Posterior cingulate gyrus (tissue), 11 donors: ENCODE results near the gene UBE2I.
A peak's percentile ranks its signal among the peaks of the same experiment; 100 is the strongest.

ENCODE experiments used
- DNase-seq, 10 donors: peaks; one replicate each; pipeline versions ENCODE4 v3.0.0 to v3.0.0-alpha.2; 2020 to 2021; ENCODE audit warnings: mixed read lengths in 3 of 10
- intact Hi-C: fragments of 100-400 bp; cut with DNase I; formaldehyde crosslinking; loops from one replicate; pipeline ENCODE4 v1.15.1; 2023

Gene UBE2I

DNA sequence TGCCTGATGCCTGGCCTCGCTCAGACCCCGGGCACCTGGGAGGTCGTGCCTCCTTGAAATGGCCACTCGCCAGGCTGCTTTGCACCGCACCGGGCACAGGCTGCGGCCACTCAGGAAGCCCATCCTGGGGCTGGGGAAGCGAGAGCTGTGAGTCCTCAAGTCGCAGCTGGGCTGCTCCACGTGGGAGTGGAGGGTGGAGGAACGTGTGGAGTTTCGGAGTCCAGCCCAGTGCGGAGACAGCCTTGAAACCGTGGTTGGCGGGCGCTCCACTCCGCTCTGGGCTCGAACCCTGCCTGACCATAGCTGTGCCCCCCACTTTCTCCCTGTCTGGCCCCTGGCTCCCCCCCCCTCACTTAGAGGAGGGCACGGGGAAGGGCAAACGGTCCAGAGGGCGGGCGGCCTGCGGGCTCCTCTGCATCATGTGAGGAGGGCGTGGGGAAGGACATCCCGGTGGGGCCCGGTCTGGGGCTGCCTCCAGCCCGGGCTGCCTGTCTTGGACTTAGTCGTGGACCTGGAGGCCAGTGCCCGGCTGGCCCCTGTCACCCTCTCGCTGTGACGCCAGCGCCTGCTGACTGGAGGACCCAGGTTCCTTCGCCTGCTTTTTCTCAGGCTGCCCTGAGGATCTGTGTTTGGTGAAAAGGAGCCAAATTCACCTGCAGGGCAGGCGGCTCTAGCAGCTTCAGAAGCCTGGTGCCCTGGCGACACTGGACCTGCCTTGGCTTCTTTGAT, 2.5 kb downstream of the UBE2I start:
- intact Hi-C loops, result no loop called here
- peak in 2 of 10 donors; percentile 69 to 82 for DNase-seq

- DNase-seq, result no peak
- intact Hi-C loops, result no loop called here
Observed at GRCh38 chr16:1312467-1312816, 3.0 kb downstream of the UBE2I start.

GRCh38 chr16:1312903-1313302, 3.5 kb downstream of the UBE2I start:
- DNase-seq, result peak in 1 of 10 donors; percentile 82
- intact Hi-C loops, result no loop called here

GRCh38 chr16:1313721-1314369, 4.4 kb downstream of the UBE2I start:
- intact Hi-C loops, result no loop called here
- peak in 1 of 10 donors; percentile 77 for DNase-seq

DNA sequence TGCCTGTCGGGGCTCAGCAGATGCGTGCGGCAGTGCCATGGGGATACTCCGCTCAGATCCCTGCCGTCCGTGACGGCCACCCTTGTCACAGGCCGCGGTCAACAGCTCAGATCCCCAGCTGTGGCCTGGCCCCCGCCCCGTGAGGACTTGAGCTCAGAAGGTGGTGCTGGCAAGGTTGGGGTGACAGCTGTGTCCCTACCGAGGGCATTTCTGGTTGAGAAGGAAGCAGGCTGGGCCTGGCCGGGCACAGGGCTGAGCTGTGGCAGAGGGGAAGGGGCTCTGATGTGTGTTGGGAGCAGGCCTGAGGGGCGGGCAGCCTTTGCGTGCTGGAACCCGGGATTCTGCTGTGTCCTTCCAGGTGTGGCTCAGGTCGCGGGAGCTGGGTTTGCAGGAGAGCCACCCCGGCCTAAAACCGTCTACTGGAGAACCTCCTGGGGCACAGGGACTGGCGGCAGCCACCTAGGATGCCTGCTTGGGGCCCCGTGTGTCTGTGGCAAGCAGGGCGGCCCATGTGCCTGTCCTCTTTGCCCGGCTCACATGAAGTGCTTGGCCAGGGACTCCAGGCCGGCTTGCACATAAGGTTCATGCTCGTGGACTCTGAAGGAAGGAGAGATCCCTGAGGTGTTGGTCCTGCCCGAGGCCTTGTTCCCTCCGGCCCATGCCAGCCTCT, 5.1 kb downstream of the UBE2I start:
- peak in 1 of 10 donors; percentile 73 for DNase-seq
- intact Hi-C loops, result no loop called here

GRCh38 chr16:1315081-1316032, 5.9 kb downstream of the UBE2I start:
- peak in 1 of 10 donors; percentile 77 for DNase-seq
- intact Hi-C loops, result no loop called here

DNA sequence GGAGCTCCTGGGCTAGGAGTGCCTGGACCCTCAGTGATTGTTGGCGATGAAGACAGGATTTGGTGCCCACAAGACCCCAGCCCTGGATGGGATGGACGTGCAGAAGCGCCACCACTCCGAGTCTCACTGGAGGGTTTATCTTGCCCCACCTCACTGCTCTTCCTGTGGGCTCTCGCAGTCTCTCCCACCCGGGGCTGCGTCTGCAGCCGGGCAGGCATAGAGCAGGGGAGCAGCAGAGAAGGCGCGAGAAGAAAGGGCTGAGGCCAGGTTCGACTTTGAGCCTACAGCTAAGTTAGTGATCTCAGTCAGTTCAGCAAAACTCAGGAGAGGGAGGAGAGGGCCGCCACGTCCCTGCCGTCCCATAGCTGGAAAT, 6.6 kb downstream of the UBE2I start:
- no peak for DNase-seq
- intact Hi-C loops, result no loop called here

DNA sequence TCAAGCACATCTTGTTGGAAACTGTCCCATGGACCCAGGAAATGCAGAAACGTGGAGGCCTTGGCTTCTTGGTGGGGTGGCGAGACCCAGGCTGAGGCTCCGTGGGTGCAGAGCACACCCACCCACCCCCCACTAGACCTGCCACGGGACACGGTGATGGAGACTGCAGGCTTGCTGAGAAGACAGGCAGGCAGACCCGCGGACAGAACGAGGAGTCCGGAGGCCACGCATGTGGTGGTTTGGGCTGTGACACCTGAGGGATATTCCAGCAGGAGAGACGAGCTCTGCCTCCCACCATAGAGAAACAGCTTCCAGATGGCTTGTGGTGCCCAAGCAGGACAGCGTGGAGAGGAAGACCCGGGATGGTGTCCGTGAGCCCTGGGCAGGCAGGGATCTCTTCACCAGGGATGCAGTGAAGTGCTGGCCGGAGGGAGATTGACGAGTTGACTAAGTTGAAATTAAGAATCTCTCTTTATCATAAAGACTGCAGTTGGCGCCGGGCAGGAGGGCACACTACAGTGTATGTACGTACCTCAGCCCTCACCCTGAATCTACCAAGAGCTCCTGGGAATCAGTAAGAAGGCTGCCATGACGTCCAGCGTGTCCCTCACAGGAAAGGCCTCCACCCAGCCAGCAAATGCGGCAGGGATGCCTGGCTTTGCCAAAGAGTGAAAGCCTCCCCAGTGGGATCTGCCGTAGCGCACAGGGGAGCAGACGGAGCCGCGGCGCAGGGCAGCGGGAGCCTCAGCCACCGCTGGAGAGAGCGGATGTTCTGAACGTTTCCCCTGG, 8.2 kb downstream of the UBE2I start:
- intact Hi-C loops, result no loop called here
- no peak for DNase-seq

DNA sequence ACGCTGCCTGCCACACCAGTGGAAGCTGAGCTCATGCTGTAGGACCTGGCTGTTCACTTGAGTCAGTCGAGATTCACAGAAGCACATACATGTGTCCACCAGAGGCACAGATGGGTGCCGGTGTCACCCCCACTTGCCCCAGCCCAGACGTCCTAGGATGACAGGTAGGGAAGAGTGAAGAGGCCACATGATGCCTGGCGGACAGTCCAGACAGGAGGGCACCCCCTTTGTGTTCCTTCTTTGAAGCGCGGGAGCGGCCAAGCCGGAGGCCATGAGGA, 8.8 kb downstream of the UBE2I start:
- DNase-seq, result no peak
- intact Hi-C loops, result no loop called here

- DNase-seq, result no peak
- intact Hi-C loops, result no loop called here
Observed at GRCh38 chr16:1319041-1319440, 9.6 kb downstream of the UBE2I start.

DNA sequence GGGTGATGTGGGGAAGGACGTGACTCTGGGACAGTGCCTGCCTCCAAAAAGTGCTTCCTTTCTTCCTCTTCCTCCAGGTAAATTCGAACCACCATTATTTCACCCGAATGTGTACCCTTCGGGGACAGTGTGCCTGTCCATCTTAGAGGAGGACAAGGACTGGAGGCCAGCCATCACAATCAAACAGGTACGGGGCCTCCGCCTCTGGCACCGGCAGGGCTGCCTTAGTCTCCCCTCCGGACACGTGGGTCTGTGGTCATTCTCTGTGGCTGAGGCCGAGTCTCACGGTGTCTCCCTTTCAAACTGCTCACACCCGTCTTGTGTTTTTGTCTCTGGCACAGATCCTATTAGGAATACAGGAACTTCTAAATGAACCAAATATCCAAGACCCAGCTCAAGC, 10.7 kb downstream of the UBE2I start:
- intact Hi-C loops, result no loop called here
- no peak for DNase-seq

DNA sequence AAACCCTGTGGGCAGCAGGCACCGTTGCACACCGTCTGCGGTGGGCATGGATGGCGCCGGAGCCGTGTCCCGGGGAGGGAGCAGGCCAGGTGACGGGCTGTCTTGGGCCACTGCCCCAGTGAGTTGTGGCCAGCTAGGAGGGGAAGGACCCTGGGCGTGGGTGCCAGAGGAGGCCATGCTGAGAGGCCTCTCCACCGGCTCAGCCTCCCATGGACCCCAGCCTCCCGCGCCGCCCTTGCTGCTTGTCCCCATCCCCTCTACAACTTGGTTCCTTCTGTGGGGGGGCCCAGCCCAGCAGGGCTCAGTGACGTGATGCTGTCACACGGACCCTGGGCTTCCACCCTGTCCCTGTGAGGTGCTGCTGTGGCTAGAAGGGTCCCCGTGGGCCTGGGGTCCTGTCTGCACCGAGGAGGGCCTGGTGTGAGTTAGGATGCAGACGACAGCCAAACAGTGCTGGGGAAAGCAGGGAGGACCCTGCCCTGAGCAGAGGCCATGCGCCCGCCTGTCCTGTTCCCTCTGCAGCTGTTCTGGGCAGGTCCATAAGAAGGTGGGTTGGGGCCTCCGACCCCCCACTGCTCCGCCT, 11.3 kb downstream of the UBE2I start:
- intact Hi-C loops, result no loop called here
- DNase-seq, result no peak

- DNase-seq, result no peak
- intact Hi-C loops, result no loop called here
Observed at GRCh38 chr16:1322407-1322806, 13.0 kb downstream of the UBE2I start.

- intact Hi-C loops, result no loop called here
- peak; percentile 46 to 95 (median 66) for DNase-seq
Observed at GRCh38 chr16:1323296-1324239, 14.1 kb downstream of the UBE2I start.

DNA sequence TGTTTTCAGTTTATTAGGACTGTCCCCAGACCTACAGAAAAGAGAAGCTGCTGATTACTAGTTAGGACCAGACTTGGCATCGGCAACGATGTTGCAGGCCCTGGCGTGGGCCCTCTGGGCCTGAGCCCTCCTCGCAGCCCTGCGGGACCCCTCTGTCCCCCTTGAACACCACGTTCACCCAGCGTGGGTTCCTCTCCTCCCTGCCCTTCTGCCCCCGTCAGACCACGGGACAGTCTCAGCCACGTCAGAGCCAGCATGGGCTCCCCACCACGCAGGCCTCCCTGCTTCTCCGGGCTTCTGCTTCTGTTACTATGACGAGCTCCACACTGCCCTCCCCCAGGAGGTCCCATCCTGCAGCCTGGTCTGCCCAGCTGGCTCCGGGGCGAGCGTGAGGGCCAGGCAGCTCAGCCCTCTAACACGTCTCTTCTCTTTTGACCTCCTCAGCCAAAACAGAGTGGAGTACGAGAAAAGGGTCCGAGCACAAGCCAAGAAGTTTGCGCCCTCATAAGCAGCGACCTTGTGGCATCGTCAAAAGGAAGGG, 14.9 kb downstream of the UBE2I start:
- intact Hi-C loops, result no loop called here
- no peak for DNase-seq

GRCh38 chr16:1325261-1325660, 15.8 kb downstream of the UBE2I start:
- no peak for DNase-seq
- intact Hi-C loops, result no loop called here

GRCh38 chr16:1325673-1326371, 16.4 kb downstream of the UBE2I start:
- intact Hi-C loops, result no loop called here
- no peak for DNase-seq

DNA sequence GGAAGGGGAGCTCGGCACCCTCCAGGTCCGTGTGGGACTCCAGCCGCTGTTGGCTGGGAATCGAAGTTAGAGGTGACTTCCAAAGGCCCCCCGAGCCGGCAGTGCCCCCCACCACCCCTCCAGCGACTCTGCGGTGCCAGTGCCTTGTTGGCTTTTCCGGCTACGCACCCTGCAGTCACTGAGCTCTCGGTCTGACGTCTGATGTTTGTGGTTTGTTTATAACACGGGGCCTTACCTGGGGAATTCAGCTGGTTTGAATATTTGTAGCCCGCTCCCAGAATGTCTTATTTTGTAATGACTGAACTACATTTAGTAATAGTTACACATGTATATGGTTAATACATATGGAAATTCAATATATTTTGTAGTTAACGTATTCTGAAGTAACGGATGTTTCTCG, 17.0 kb downstream of the UBE2I start:
- intact Hi-C loops, result no loop called here
- no peak for DNase-seq
